ENCODE results near the gene SEMA7A.
A peak's percentile ranks its signal among the peaks of the same experiment; 100 is the strongest.

DNA sequence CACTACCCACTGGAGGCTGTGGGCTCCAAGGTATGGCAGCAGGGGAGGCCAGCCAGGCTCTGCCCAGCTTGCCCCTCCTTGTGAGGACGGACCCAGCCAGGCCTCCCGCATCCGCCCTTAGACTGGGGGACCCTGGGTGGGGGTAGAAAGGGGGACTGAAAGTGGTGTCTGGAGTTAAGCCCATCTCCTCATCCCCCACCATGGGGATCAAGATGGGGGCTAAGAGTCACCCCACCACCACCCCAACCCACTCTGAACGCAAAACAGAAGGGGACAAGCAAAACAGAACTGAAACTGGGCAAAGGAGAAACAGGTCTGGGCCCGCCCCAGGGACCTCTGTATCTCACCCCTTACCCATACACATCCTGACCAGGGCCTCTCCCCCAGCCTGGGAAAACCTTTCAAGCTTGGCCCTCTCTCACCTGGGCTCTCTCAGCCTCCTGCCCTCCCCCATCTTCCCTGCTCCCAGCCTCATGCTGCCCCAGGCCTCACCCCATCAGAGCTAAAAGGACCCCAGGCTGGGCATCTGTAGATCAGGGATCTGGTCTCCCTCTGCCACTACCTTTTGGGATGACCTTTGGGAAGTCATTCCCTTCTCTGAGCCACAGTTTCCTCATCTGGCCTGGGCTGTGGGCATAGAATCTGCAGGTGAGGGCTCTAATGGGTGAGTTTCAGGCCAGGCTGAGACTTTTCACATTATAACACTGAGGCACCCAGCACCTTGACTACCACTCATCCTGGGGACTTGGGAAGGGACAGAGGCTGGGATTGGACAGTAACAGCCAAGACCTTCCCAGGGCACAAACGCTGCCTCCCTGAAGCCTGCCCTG, 36.3 kb downstream of the SEMA7A start:
- TF ChIP-seq POLR2A (IDR thresholded peaks at IDR 0.05; ENCODE audit: low read depth, low read length) = 0 out of 2 replicates have a peak, but pooled peaks have one; percentile 27
- TF ChIP-seq POLR2AphosphoS5 (IDR thresholded peaks at IDR 0.05; ENCODE audit: low read depth, low read length) = no peak
- no peak for TF ChIP-seq TAF1 (IDR thresholded peaks at IDR 0.05; ENCODE audit: borderline replicate concordance, low read depth, low read length)

Data from GM12892 (cell line).